UCSD-AML1 (cell line): ENCODE results near the gene MLN.

Source experiments
- DNase-seq: peaks from one replicate; lab custom pipeline; 2025; ENCODE audit not compliant: unreplicated experiment; lab: John Stamatoyannopoulos, UW

MLN gene

GRCh38 chr6:33803571-33804053 lies at the start of gene MLN:
TSS of gene MLN (minus strand) at chr6:33804003. CDS start at chr6:33801163, 2,840 bp downstream.
- no peak for DNase-seq

GRCh38 chr6:33853026-33853425 lies 49.2 kb upstream of the MLN start:
- no peak for DNase-seq

GRCh38 chr6:33851959-33852358 lies 48.2 kb upstream of the MLN start:
- DNase-seq: peak; percentile 51

- no peak for DNase-seq
Measured at GRCh38 chr6:33850869-33851541, 47.2 kb upstream of the MLN start.

- DNase-seq: no peak
Measured at GRCh38 chr6:33850296-33850695, 46.5 kb upstream of the MLN start.

GRCh38 chr6:33849500-33850075 lies 45.8 kb upstream of the MLN start:
- DNase-seq: no peak

- no peak for DNase-seq
Measured at GRCh38 chr6:33848484-33848883, 44.7 kb upstream of the MLN start.

GRCh38 chr6:33847867-33848266 lies 44.1 kb upstream of the MLN start:
- no peak for DNase-seq

GRCh38 chr6:33847078-33847477 lies 43.3 kb upstream of the MLN start:
- DNase-seq: no peak

GRCh38 chr6:33846226-33846625 lies 42.4 kb upstream of the MLN start:
- no peak for DNase-seq

GRCh38 chr6:33845031-33845745 lies 41.4 kb upstream of the MLN start:
- DNase-seq: peak; percentile 30

- DNase-seq: no peak
Measured at GRCh38 chr6:33843131-33844121, 39.6 kb upstream of the MLN start.

- no peak for DNase-seq
Measured at GRCh38 chr6:33841868-33842267, 38.1 kb upstream of the MLN start.

- no peak for DNase-seq
Measured at GRCh38 chr6:33841070-33841469, 37.3 kb upstream of the MLN start.

- peak; percentile 60 for DNase-seq
Measured at GRCh38 chr6:33840048-33840926, 36.5 kb upstream of the MLN start.

GRCh38 chr6:33839399-33840047 lies 35.7 kb upstream of the MLN start:
- DNase-seq: no peak

- no peak for DNase-seq
Measured at GRCh38 chr6:33838983-33839382, 35.2 kb upstream of the MLN start.

GRCh38 chr6:33837971-33838665 lies 34.3 kb upstream of the MLN start:
- no peak for DNase-seq
